ENCODE results near the gene NUMA1.

DNA sequence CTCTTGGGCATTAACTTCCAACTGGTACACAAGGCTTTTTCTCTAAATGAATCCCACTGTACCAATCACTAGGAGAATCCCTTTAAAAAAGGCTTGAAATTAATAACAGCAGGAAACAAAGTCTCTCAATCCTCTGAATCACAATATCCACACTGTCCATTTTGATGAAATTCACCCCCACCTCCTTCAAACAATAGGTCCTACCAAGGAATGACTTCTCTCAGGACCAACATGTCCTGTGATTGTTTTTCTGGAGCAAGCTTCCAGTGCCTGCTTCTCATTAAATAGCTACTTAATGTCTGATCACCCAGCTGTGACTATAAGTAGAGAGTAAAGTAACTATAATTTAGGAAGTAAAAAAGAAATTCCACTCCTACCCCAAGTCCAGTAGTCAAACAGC is 13.1 kb downstream of the NUMA1 start:
- TF ChIP-seq CTCF (conservative IDR thresholded peaks at IDR 0.05), result no peak
- no peak for TF ChIP-seq EZH2 (IDR thresholded peaks at IDR 0.05; ENCODE audit: low read depth)

Measured in PC-9 (cell line).